Adrenal gland (tissue), 12 donors: ENCODE results near the gene PLEKHO2. TPM values are rescaled to one million over a fixed set of nuclear protein-coding genes. Genes with fewer than 3 reads are reported as not detected.

Source experiments
- DNase-seq, 7 donors: peaks; one replicate each; pipeline ENCODE4 v3.0.0-alpha.2; 2019 to 2020
- H3K27ac ChIP-seq, 5 donors: fragments of 200-600 bp; sonication (generic) in 4 of 5; 1 replicate in 3 of 5; 2 replicates in 2 of 5; pipeline versions ENCODE4 v1.5.1 to v1.8.0; 2016 to 2020; ENCODE audit warnings: mild to moderate bottlenecking in 1 of 5
- H3K27me3 ChIP-seq: fragments of 200-600 bp; 2 replicates; pipeline ENCODE4 v1.8.0; 2021
- H3K36me3 ChIP-seq, 2 donors: fragments of 200-600 bp; replicated peaks in 1 of 2; 1 replicate in 1 of 2; 2 replicates in 1 of 2; pipeline versions ENCODE4 v1.5.1 to v1.8.0; 2018 to 2022
- H3K4me1 ChIP-seq, 2 donors: fragments of 200-600 bp; replicated peaks in 1 of 2; 1 replicate in 1 of 2; 2 replicates in 1 of 2; pipeline versions ENCODE4 v1.5.1 to v1.8.0; 2018 to 2021
- H3K4me3 ChIP-seq, 4 donors: fragments of 200-600 bp; sonication (generic) in 3 of 4; one replicate each; pipeline ENCODE4 v1.5.1; 2016 to 2018
- H3K9me3 ChIP-seq, 3 donors: fragments of 200-600 bp; sonication (generic) in 1 of 3; replicated peaks in 1 of 3; 1 replicate in 2 of 3; 2 replicates in 1 of 3; pipeline versions ENCODE4 v1.5.1 to v1.8.0; 2016 to 2021
- POLR2A ChIP-seq, 2 donors: fragments of 450-650 bp; IDR thresholded peaks; one replicate each; pipeline ENCODE4 v1.6.1; 2017; ENCODE audit warnings: antibody characterized with exemption in 2 of 2, mild to moderate bottlenecking in 2 of 2, moderate library complexity in 1 of 2
- WGBS, 4 donors: extraction: QIAGEN DNeasy Blood & Tissue Kit in 2 of 4; methylation state at CpG; one replicate each; pipeline versions ENCODE4 v1.1.5 to v1.1.7; 2013 to 2017; 5-methylcytosine and 5-hydroxymethylcytosine counted together
- intact Hi-C, 2 donors: fragments of 100-400 bp; cut with DNase I; formaldehyde crosslinking; loops; one replicate each; pipeline versions ENCODE4 v1.14.1 to v1.15.0; 2022 to 2023
- polyA plus RNA-seq, 3 donors: library from polyadenylated mRNA; stranded (reverse); fragments of 200-250 nt in 2 of 3; fragments of 350-450 nt in 1 of 3; fragmentation: Illumina TruSeq in 1 of 3; extraction: RNeasy Lipid Tissue Mini Kit (QIAGEN cat#74804) in 1 of 3; gene quantifications; one replicate each; pipeline ENCODE4 v1.2.3, GENCODE V29; 2013 to 2014
- total RNA-seq, 9 donors: library from RNA; depleted of rRNA in 4 of 9; stranded (reverse); fragments of >200 nt in 4 of 9; fragments of 120-200 nt in 1 of 9; fragmentation: NEBNext Ultra II Directional in 1 of 9; extraction: Animal tissue kit (Norgen Biotek cat#: 25700) in 1 of 9; gene quantifications; one replicate each; pipeline versions ENCODE4 v1.1.0 to v1.2.4, GENCODE V29; 2013 to 2023
- TF ChIP-seq, protein P1 (sequence below), 6 experiments: fragments of 450-650 bp in 4 of 6; fragments of 200-600 bp in 2 of 6; sonication (generic) in 1 of 6; IDR thresholded peaks; 1 replicate in 5 of 6; 2 replicates in 1 of 6; pipeline versions ENCODE4 v1.5.1 to v1.8.0; 2016 to 2021; ENCODE audit warnings: antibody characterized with exemption in 6 of 6, mild to moderate bottlenecking in 2 of 6, moderate library complexity in 1 of 6
- donor health status: healthy with polysubstance abuse.
- donor health status: Bipolar disorder and iron deficiency.
- donor health status: DM: yes; HTN: yes; CAD: no.
- donor health status: DM: no; HTN: no; CAD: no.
- donor health status: DM: no; HTN: no; CAD: no.
- donor health status: DM: yes; HTN: yes; CAD: no.

PLEKHO2 gene
- total and polyA plus RNA-seq, 12 donors: 11.7 to 62.9 (median 48.5) TPM

DNA sequence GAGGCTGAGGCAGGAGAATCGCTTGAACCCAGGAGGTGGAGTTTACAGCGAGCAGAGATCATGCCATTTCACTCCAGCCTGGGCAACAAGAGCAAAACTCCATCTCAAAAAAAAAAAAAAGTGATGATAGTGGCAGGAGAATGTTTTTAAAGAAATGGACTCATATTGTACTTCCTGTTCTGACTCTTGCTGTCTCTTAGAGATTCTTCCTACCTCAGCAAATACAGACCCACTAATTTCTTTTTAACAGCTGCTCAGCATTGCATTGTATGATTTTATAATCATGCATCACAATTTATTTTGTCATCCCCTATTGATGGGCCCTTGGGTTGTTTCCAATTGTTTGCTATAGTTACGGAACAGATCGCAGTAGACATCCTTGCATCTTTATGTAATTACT, 61.1 kb downstream of the PLEKHO2 start:
- TF ChIP-seq, protein P1, sequence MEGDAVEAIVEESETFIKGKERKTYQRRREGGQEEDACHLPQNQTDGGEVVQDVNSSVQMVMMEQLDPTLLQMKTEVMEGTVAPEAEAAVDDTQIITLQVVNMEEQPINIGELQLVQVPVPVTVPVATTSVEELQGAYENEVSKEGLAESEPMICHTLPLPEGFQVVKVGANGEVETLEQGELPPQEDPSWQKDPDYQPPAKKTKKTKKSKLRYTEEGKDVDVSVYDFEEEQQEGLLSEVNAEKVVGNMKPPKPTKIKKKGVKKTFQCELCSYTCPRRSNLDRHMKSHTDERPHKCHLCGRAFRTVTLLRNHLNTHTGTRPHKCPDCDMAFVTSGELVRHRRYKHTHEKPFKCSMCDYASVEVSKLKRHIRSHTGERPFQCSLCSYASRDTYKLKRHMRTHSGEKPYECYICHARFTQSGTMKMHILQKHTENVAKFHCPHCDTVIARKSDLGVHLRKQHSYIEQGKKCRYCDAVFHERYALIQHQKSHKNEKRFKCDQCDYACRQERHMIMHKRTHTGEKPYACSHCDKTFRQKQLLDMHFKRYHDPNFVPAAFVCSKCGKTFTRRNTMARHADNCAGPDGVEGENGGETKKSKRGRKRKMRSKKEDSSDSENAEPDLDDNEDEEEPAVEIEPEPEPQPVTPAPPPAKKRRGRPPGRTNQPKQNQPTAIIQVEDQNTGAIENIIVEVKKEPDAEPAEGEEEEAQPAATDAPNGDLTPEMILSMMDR (IDR thresholded peaks at IDR 0.05): no peak
- intact Hi-C loops: no loop called here
- Histone ChIP-seq H3K36me3 (no peaks in the 10 kb centered on the region), H3K9me3 (peaks cover 0 to 11% (median 0%) of the 10 kb centered on the region in 3 donors), H3K27ac (peak overlapping the region in 1 of 5 donors; percentile 36), H3K4me1 (peaks cover 9 to 13% of the 10 kb centered on the region in 2 donors), H3K4me3 (no peak overlapping the region), H3K27me3 (no peaks in the 10 kb centered on the region)
- WGBS, 4 donors: 72 to 79% (median 74%) methylated on average over 4 of the region's 4 CpGs
- no peak for DNase-seq

DNA sequence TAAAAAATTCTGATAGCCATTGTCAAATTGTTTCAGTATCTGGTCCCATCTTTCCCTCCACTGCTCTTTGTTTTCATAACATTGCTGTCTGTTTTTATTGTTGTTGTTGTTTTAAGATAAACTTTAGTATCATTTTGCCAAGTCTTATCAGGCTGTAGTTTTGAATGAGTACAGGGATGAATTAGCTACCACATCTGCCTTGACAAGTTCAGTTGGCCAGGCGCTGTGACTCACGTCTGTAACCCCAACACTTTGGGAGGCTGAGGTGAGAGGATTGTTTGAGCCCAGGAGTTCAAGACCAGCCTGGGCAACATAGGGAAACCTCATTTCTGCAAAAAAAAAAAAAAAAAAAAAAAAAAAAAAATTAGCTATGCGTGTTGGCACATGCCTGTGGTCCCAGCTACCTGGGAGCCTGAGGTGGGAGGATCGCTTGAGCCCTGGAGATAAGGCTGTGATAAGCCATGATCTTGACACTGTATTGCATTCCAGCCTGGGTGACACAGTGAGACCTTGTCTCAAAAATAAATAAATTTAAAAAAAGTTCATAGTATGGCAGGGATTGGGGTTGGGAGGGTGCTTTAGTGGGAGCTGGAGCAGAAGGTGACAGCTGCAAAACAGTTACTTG, 61.7 kb downstream of the PLEKHO2 start:
- TF ChIP-seq POLR2A (IDR thresholded peaks at IDR 0.05): no peak
- TF ChIP-seq, protein P1 (IDR thresholded peaks at IDR 0.05): no peak
- intact Hi-C loops: no loop called here

DNA sequence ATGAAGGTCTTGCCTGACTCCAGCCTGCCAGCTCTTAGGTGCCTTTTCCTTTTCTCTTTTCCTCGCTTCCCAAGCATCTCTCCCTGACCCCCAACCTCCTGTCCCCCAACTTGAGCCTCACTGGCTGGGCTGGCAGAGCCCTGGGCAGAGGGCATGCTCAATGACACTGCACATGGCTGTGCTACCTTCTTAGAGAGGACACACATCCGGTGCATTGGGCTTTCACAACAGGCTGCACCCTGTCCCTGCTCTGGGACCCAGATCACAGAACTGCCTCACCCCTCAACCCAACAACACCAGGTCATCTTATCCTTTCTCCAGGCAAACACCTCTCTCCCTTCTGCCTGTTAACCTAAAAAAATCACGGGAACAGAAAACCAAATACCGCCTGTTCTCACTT, 62.5 kb downstream of the PLEKHO2 start:
- DNase-seq: no peak
- intact Hi-C loops: no loop called here
- WGBS, 4 donors: 88 to 96% (median 92%) methylated on average over 4 of the region's 4 CpGs

More for the DNA sequence above, 61.7 kb downstream of the PLEKHO2 start:
- Histone ChIP-seq H3K27ac (no peak overlapping the region), H3K4me1 (peaks cover 3 to 12% of the 10 kb centered on the region in 2 donors), H3K36me3 (no peaks in the 10 kb centered on the region), H3K27me3 (no peaks in the 10 kb centered on the region), H3K4me3 (no peak overlapping the region), H3K9me3 (peaks cover 0 to 11% (median 0%) of the 10 kb centered on the region in 3 donors)
- no peak for DNase-seq
- WGBS, 4 donors: 68 to 80% (median 75%) methylated on average over 4 of the region's 4 CpGs

DNA sequence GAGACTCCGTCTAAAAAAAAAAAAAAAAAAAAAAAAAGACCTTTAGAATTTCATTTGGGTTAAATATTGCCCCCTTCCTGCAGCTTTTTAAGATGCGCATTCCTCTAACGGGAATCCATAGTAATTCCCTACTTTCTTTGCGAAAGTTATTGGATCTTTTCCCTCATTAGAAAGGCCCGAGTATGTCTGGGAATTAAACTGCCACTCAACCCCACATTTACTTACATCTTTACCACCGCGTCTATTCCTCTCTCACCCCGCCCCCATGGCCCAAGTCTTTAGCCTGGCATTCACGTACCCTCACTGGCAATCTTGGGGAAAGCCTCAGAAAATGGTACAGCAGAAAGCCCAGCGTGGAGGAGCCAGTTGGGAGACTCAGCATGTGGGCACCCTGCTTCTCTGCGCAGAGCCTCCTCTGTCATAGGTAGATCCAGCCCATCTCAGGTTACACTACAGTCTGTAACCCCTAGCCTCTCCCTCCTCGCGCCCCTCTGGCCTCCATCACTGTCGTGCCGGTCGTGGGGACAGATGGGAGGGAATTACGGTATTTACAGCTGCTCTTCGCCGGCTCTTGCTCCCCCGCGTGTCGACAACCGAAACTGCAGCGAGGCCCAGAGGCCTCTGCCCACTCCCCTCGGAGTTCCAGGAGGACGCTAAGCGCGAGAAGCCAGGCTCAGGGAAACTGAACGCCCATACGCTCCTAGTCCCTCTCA, 63.6 kb downstream of the PLEKHO2 start:
- Histone ChIP-seq H3K4me1 (peaks cover 0 to 9% of the 10 kb centered on the region in 2 donors), H3K27ac (peak overlapping the region in 1 of 5 donors; percentile 13), H3K9me3 (peaks cover 0 to 11% (median 0%) of the 10 kb centered on the region in 3 donors), H3K27me3 (no peaks in the 10 kb centered on the region), H3K36me3 (no peaks in the 10 kb centered on the region), H3K4me3 (peak overlapping the region in 1 of 4 donors; percentile 28)
- 21 to 37% (median 25%) methylated on average over 20 to 29 of the region's 30 CpGs for WGBS, 4 donors
- DNase-seq: peak; percentile 76 to 90 (median 80)
- TF ChIP-seq POLR2A (IDR thresholded peaks at IDR 0.05): no peak
- TF ChIP-seq, protein P1 (IDR thresholded peaks at IDR 0.05): peak; percentile 70 to 88 (median 82)
- intact Hi-C loops: loop anchor here in 1 of 2 donors (5.0 kb wide), 1 partner anchor 173 kb away; no protein-coding TSS in a partner anchor

More for the DNA sequence above, 62.5 kb downstream of the PLEKHO2 start:
- no peaks in the 10 kb centered on the region for H3K36me3 ChIP-seq
- no peak for TF ChIP-seq POLR2A (IDR thresholded peaks at IDR 0.05)
- TF ChIP-seq, protein P1 (IDR thresholded peaks at IDR 0.05): no peak
- peaks cover 0 to 9% of the 10 kb centered on the region in 2 donors for H3K4me1 ChIP-seq
- H3K4me3 ChIP-seq: no peak overlapping the region
- no peaks in the 10 kb centered on the region for H3K27me3 ChIP-seq
- H3K27ac ChIP-seq: no peak overlapping the region
- H3K9me3 ChIP-seq: peaks cover 0 to 11% (median 0%) of the 10 kb centered on the region in 3 donors
